Central memory CD8-positive, alpha-beta T cell (primary cell): ENCODE results near the gene RPS14.
A peak's percentile ranks its signal among the peaks of the same experiment; 100 is the strongest.
"Not testable (repeated sequence)": the region's sequence is repeated elsewhere in the genome, so short reads cannot be mapped to it uniquely, and the experiment has no call there.

Experiments
- ATAC-seq: fragments of 150-1000 bp; cut with Tn5 transposase; replicated peaks from 2 replicates; pipeline ENCODE4 v1.10.0; 2022; ENCODE audit warnings: mild to moderate bottlenecking, moderate FRiP score, moderate number of reproducible peaks; ENCODE audit not compliant: poor library complexity, severe bottlenecking; ENCODE audit errors: extremely low read depth
- DNase-seq, 2 donors: peaks; one replicate each; pipeline ENCODE4 v3.0.0; 2021; ENCODE audit warnings: low spot score in 2 of 2
- H3K27ac Mint-ChIP-seq: one replicate; pipeline ENCODE4 v1.8.0; 2022; ENCODE audit warnings: low read depth, mild to moderate bottlenecking, moderate library complexity, mixed read lengths
- H3K27me3 Mint-ChIP-seq: one replicate; pipeline ENCODE4 v1.8.0; 2022; ENCODE audit warnings: mixed read lengths
- H3K36me3 Mint-ChIP-seq: one replicate; pipeline ENCODE4 v1.8.0; 2022; ENCODE audit warnings: mild to moderate bottlenecking, moderate library complexity, mixed read lengths; ENCODE audit not compliant: insufficient read depth
- H3K4me1 Mint-ChIP-seq: one replicate; pipeline ENCODE4 v1.8.0; 2022; ENCODE audit warnings: mixed read lengths
- H3K4me3 Mint-ChIP-seq: one replicate; pipeline ENCODE4 v1.8.0; 2022; ENCODE audit warnings: mild to moderate bottlenecking, moderate library complexity, mixed read lengths
- H3K9me3 Mint-ChIP-seq: one replicate; pipeline ENCODE4 v1.8.0; 2022; ENCODE audit warnings: mixed read lengths

RPS14 gene

DNA sequence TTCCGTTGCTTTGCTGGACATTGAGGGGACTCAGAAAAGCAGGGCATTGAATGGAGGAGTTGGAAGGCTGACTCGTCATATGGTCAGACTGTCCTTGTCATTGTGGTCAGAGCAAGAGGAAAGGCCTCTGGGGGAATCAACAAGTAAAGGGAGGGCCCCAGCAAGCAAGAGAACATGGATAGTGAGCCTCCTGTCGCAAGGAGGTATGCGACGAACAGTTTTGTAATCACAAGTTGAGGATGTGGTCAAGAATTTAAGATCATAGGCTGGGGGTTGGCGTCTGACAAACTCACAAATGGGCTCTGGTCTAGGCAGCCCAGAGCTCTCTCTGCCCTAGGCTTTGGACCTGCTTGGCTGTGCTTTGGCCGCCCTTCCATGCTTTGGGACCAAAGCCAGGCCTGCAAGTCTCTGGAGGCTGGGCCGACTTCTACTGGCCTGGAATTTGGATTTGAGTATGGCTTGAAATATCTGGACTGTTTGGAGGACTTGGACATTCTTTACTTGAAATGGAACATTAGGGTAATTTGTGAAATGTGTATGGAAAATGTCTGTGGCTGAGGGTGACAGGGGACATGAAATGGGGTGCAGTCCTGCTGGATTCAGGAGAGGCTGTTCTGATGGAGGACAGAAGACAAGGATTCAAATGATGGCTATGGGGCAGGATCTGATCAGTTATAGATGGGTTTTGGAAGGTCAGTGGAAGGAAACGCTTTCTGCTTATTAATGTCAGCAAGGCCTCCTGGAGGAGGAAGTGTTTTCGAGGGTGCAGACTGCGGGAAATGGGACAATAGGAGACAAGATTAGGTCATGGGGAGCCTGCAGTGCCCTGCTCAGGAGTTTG lies 39.2 kb upstream of the RPS14 start:
- Mint-ChIP-seq H3K4me3 (no peak overlapping the region), H3K27ac (no peak overlapping the region), H3K27me3 (peaks cover 15% of the 10 kb centered on the region), H3K9me3 (no peaks in the 10 kb centered on the region), H3K4me1 (no peaks in the 10 kb centered on the region), H3K36me3 (peaks cover 15% of the 10 kb centered on the region)
- DNase-seq (no peak), ATAC-seq (no peak)

DNA sequence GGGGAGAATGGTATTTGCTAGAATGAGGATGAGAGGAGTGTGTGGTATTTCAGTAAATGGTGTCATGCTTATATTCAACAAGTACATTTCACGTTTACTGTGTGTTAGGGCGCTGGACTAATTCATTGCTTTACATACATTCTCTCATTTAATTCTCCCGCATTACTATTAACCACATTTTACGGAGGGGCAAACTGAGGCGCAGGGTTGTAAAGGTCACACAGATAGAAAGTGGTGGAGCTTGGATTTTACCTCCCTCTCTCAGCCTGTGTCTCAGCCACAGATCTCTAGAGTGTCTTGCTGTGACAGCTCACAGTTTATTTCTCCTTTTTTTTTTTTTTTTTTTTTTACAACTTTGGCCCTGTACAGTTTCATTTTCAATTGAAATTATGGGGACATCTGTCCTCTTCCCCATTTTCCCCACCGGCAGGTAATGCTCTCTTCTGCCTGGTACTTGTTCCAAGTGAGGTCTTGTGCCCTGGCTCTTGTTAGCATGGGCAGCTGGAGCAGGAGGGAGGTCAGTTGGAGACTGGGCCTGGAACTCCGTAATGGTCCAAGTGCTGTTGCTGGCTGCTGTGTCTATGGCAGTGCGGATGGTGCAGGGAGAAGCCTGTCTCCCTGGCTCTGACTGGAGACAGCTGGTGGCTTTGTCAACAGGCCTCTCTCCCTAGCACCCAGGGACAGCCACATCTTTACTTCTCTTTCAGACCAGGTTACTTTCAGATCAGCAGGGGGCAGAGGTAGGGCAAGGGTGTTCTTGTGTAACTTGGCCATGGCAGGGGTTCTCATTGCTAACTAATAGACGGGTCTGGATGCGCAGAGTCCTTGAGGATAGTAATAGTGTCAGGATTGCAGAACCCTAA lies 37.9 kb upstream of the RPS14 start:
- no peak for DNase-seq
- peak overlapping the region; percentile 66 for H3K4me3 Mint-ChIP-seq
- H3K27ac Mint-ChIP-seq, result peak overlapping the region; percentile 44
- peaks cover 18% of the 10 kb centered on the region for H3K27me3 Mint-ChIP-seq
- ATAC-seq, result no peak
- peaks cover 17% of the 10 kb centered on the region for H3K36me3 Mint-ChIP-seq
- no peaks in the 10 kb centered on the region for H3K4me1 Mint-ChIP-seq
- H3K9me3 Mint-ChIP-seq, result no peaks in the 10 kb centered on the region

- peaks cover 17% of the 10 kb centered on the region for H3K36me3 Mint-ChIP-seq
- H3K27me3 Mint-ChIP-seq, result peaks cover 21% of the 10 kb centered on the region
- H3K4me3 Mint-ChIP-seq, result peak overlapping the region; percentile 66
- DNase-seq, result peak; percentile 40 to 46
- no peaks in the 10 kb centered on the region for H3K4me1 Mint-ChIP-seq
- H3K27ac Mint-ChIP-seq, result peak overlapping the region; percentile 44
- H3K9me3 Mint-ChIP-seq, result no peaks in the 10 kb centered on the region
- peak; percentile 31 for ATAC-seq
These were observed 37.1 kb upstream of the RPS14 start for GRCh38 chr5:150486402-150487198.

- H3K4me1 Mint-ChIP-seq, result no peaks in the 10 kb centered on the region
- DNase-seq (peak in 1 of 2 donors; percentile 23), ATAC-seq (peak; percentile 23)
- H3K27me3 Mint-ChIP-seq, result peaks cover 21% of the 10 kb centered on the region
- peak overlapping the region; percentile 78 for H3K4me3 Mint-ChIP-seq
- H3K9me3 Mint-ChIP-seq, result no peaks in the 10 kb centered on the region
- H3K27ac Mint-ChIP-seq, result no peak overlapping the region
- peaks cover 17% of the 10 kb centered on the region for H3K36me3 Mint-ChIP-seq
These were observed 36.3 kb upstream of the RPS14 start for GRCh38 chr5:150485693-150486401.

DNA sequence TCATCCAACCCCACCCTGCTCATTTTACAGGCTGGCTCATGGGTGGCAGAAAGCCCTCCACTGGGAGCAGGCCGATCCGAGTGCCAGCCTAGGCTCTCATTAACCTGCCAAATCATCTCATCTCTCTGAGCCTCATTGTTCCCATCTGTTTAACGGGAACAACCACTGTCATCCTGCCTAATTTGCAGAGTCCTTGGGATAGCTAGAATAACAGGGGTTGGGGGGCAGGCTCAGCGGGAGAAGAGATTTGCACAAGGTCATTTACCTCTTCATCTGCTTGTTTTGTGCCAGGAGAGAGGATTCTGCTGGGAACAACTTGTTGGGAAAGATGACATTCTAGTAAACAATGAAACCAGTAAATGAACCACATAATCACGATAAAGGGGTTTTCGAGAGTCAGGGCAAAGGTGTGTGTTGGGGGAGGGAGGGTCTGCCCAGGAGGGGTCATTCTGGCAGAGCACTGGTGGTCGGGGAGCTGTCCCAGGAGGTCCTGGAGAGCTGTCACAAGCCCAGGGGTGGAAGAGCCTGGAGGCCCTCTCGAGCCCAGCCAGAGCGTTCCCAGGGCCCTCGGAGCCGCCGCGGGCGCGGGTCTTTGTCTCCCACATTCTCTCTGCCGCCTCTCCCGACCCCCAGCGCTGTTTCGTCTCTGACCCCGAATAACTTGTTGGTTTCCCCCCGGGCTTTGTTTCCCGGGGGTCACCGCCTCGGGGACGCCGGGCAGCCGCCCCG lies 35.6 kb upstream of the RPS14 start:
- no peaks in the 10 kb centered on the region for H3K9me3 Mint-ChIP-seq
- H3K36me3 Mint-ChIP-seq, result peaks cover 17% of the 10 kb centered on the region
- no peaks in the 10 kb centered on the region for H3K4me1 Mint-ChIP-seq
- peak overlapping the region; percentile 78 for H3K4me3 Mint-ChIP-seq
- peak overlapping the region; percentile 36 for H3K27ac Mint-ChIP-seq
- DNase-seq (no peak), ATAC-seq (no peak)
- peaks cover 21% of the 10 kb centered on the region for H3K27me3 Mint-ChIP-seq

GRCh38 chr5:150481972-150482406 lies 32.5 kb upstream of the RPS14 start:
- H3K9me3 Mint-ChIP-seq, result no peaks in the 10 kb centered on the region
- no peak overlapping the region for H3K27ac Mint-ChIP-seq
- no peak overlapping the region for H3K4me3 Mint-ChIP-seq
- DNase-seq (no peak), ATAC-seq (no peak)
- peaks cover 6% of the 10 kb centered on the region for H3K27me3 Mint-ChIP-seq
- no peaks in the 10 kb centered on the region for H3K4me1 Mint-ChIP-seq
- H3K36me3 Mint-ChIP-seq, result peaks cover 14% of the 10 kb centered on the region

DNA sequence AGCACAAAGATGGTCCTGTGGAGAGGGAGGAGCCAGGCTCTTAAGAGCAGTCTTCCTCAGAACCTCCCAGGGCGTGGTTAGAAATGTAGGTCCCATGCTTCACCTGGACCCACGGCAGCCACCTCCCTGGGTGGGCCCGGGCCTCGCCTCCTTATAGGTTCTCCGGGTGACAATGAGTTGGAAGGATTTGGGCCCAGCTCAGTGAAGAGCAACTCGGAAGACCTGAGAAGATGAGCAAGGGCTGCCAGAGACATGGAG lies 32.1 kb upstream of the RPS14 start:
- no peaks in the 10 kb centered on the region for H3K4me1 Mint-ChIP-seq
- DNase-seq (no peak), ATAC-seq (no peak)
- peaks cover 9% of the 10 kb centered on the region for H3K27me3 Mint-ChIP-seq
- no peaks in the 10 kb centered on the region for H3K9me3 Mint-ChIP-seq
- no peak overlapping the region for H3K4me3 Mint-ChIP-seq
- H3K27ac Mint-ChIP-seq, result no peak overlapping the region
- peaks cover 11% of the 10 kb centered on the region for H3K36me3 Mint-ChIP-seq

- H3K9me3 Mint-ChIP-seq, result no peaks in the 10 kb centered on the region
- peaks cover 21% of the 10 kb centered on the region for H3K27me3 Mint-ChIP-seq
- DNase-seq (no peak), ATAC-seq (no peak)
- H3K27ac Mint-ChIP-seq, result no peak overlapping the region
- peaks cover 3% of the 10 kb centered on the region for H3K36me3 Mint-ChIP-seq
- no peak overlapping the region for H3K4me3 Mint-ChIP-seq
- H3K4me1 Mint-ChIP-seq, result no peaks in the 10 kb centered on the region
These were observed 29.9 kb upstream of the RPS14 start for GRCh38 chr5:150479416-150479815.

GRCh38 chr5:150476568-150476967 lies 27.0 kb upstream of the RPS14 start:
- ATAC-seq, H3K36me3 Mint-ChIP-seq, H3K4me3 Mint-ChIP-seq, H3K27ac Mint-ChIP-seq, DNase-seq, H3K4me1 Mint-ChIP-seq, H3K9me3 Mint-ChIP-seq: not testable (repeated sequence)
- H3K27me3 Mint-ChIP-seq, result peaks cover 34% of the 10 kb centered on the region

- Mint-ChIP-seq H3K4me1 (no peaks in the 10 kb centered on the region), H3K27ac (no peak overlapping the region), H3K4me3 (no peak overlapping the region), H3K9me3 (no peaks in the 10 kb centered on the region), H3K27me3 (peaks cover 34% of the 10 kb centered on the region), H3K36me3 (peaks cover 2% of the 10 kb centered on the region)
- ATAC-seq (no peak), DNase-seq (no peak)
These were observed 24.3 kb upstream of the RPS14 start for GRCh38 chr5:150473673-150474358.

GRCh38 chr5:150469718-150470469 lies 20.4 kb upstream of the RPS14 start:
- Mint-ChIP-seq H3K36me3 (peaks cover 2% of the 10 kb centered on the region), H3K4me3 (no peak overlapping the region), H3K27ac (no peak overlapping the region), H3K4me1 (no peaks in the 10 kb centered on the region), H3K27me3 (peaks cover 33% of the 10 kb centered on the region), H3K9me3 (no peaks in the 10 kb centered on the region)
- DNase-seq (no peak), ATAC-seq (no peak)
